PFSK-1 (cell line): Measurements from ENCODE around the gene UNC93A.

Experiments
- FOXP2 ChIP-seq: optimal IDR thresholded peaks from 2 replicates; pipeline ENCODE3; 2011; ENCODE audit warnings: borderline replicate concordance, control low read depth, inconsistent platforms; ENCODE audit not compliant: insufficient read depth; ENCODE audit errors: extremely low read length, extremely low read depth
- POLR2AphosphoS5 ChIP-seq: IDR thresholded peaks from 2 replicates; pipeline ENCODE4 v1.6.1; 2012; ENCODE audit warnings: low read depth, mild to moderate bottlenecking, control low read depth, low read length, moderate library complexity
- REST ChIP-seq, 2 experiments: IDR thresholded peaks; 2 replicates each; pipeline versions ENCODE4 v1.6.1 to v1.8.0; 2011 to 2012; ENCODE audit warnings: low read depth in 2 of 2, low read length in 2 of 2, control low read depth in 1 of 2, inconsistent platforms in 1 of 2, mild to moderate bottlenecking in 1 of 2, moderate library complexity in 1 of 2; ENCODE audit not compliant: insufficient read depth in 1 of 2
- SIN3A ChIP-seq: IDR thresholded peaks from 2 replicates; pipeline ENCODE4 v1.6.1; 2012; ENCODE audit warnings: mild to moderate bottlenecking, low read length, moderate library complexity, borderline replicate concordance; ENCODE audit not compliant: insufficient read depth
- TAF1 ChIP-seq: IDR thresholded peaks from 2 replicates; pipeline ENCODE4 v1.6.1; 2012; ENCODE audit warnings: low read length, control low read depth, borderline replicate concordance; ENCODE audit not compliant: insufficient read depth

Gene UNC93A

GRCh38 chr6:167275001-167275400 is 16.1 kb upstream of the UNC93A start:
- TF ChIP-seq REST (IDR thresholded peaks at IDR 0.05; ENCODE audit: insufficient read depth in 1 of 2, low read depth in 2 of 2, low read length in 2 of 2) (no peak), POLR2AphosphoS5 (no peak), TAF1 (no peak), FOXP2 (no peak), SIN3A (no peak)

GRCh38 chr6:167275436-167275835 is 15.7 kb upstream of the UNC93A start:
- TF ChIP-seq FOXP2, result no peak
- TF ChIP-seq POLR2AphosphoS5, result no peak
- no peak for TF ChIP-seq TAF1
- no peak for TF ChIP-seq SIN3A
- TF ChIP-seq REST (IDR thresholded peaks at IDR 0.05; ENCODE audit: insufficient read depth in 1 of 2, low read depth in 2 of 2, low read length in 2 of 2), result no peak

- TF ChIP-seq TAF1 (no peak), SIN3A (no peak), POLR2AphosphoS5 (no peak), FOXP2 (no peak), REST (IDR thresholded peaks at IDR 0.05; ENCODE audit: insufficient read depth in 1 of 2, low read depth in 2 of 2, low read length in 2 of 2) (no peak)
These were observed 14.2 kb upstream of the UNC93A start for GRCh38 chr6:167276772-167277533.

GRCh38 chr6:167279766-167280446 is 11.2 kb upstream of the UNC93A start:
- TF ChIP-seq POLR2AphosphoS5, result no peak
- no peak for TF ChIP-seq REST (IDR thresholded peaks at IDR 0.05; ENCODE audit: insufficient read depth in 1 of 2, low read depth in 2 of 2, low read length in 2 of 2)
- TF ChIP-seq FOXP2, result no peak
- TF ChIP-seq TAF1, result no peak
- TF ChIP-seq SIN3A, result no peak
